Neural cell (in vitro differentiated cells): ENCODE data around the gene LPAR1.

Source experiments
- EP300 ChIP-seq: fragments of 450-650 bp; conservative IDR thresholded peaks from 2 replicates; pipeline ENCODE4 v1.6.1; 2014; ENCODE audit warnings: antibody characterized with exemption, mild to moderate bottlenecking, moderate library complexity; ENCODE audit not compliant: poor library complexity, severe bottlenecking
- EZH2 ChIP-seq: fragments of 200-600, 300-800 bp; shearing (Covaris generic), sonication (generic); IDR thresholded peaks from 2 replicates; pipeline ENCODE4 v1.6.1; 2014; ENCODE audit warnings: antibody characterized with exemption, low read length, borderline replicate concordance, mild to moderate bottlenecking; ENCODE audit not compliant: insufficient read depth, poor library complexity, severe bottlenecking
- POLR2AphosphoS5 ChIP-seq: IDR thresholded peaks from 2 replicates; pipeline ENCODE4 v1.6.1; 2012
- SMC3 ChIP-seq: fragments of 450-650 bp; conservative IDR thresholded peaks from 2 replicates; pipeline ENCODE4 v1.6.1; 2014; ENCODE audit warnings: antibody characterized with exemption, mild to moderate bottlenecking, moderate library complexity; ENCODE audit not compliant: poor library complexity
- TAF1 ChIP-seq: IDR thresholded peaks from 2 replicates; pipeline ENCODE4 v1.6.1; 2012; ENCODE audit warnings: low read depth
- TF ChIP-seq, protein P1 (sequence below): fragments of 450-650 bp; IDR thresholded peaks from 2 replicates; pipeline ENCODE4 v1.5.1; 2014; ENCODE audit warnings: antibody characterized with exemption, mild to moderate bottlenecking, moderate library complexity; ENCODE audit not compliant: poor library complexity, severe bottlenecking

DNA sequence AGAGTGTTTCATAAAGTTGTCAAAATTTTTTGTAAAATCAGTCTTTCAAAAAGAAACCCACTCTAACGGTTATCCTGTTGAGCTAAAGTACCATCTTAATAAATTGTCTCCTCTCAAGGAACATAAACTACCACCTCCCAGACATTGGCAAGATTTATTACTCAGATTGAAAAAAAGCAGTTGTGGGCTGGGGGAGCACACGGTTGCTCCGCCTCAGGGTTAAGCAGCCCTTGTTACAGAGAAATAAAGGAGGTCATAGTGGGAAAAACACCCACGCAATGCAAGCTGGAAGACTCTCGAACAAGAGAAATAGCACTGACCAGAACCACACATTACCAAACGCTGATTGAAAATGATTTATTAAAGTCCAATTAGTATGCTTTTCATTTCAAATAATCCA lies 165.3 kb downstream of the LPAR1 start:
- TF ChIP-seq SMC3 (no peak), POLR2AphosphoS5 (no peak), TAF1 (no peak), EZH2 (no peak), EP300 (no peak)
- TF ChIP-seq, protein P1, sequence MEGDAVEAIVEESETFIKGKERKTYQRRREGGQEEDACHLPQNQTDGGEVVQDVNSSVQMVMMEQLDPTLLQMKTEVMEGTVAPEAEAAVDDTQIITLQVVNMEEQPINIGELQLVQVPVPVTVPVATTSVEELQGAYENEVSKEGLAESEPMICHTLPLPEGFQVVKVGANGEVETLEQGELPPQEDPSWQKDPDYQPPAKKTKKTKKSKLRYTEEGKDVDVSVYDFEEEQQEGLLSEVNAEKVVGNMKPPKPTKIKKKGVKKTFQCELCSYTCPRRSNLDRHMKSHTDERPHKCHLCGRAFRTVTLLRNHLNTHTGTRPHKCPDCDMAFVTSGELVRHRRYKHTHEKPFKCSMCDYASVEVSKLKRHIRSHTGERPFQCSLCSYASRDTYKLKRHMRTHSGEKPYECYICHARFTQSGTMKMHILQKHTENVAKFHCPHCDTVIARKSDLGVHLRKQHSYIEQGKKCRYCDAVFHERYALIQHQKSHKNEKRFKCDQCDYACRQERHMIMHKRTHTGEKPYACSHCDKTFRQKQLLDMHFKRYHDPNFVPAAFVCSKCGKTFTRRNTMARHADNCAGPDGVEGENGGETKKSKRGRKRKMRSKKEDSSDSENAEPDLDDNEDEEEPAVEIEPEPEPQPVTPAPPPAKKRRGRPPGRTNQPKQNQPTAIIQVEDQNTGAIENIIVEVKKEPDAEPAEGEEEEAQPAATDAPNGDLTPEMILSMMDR, result no peak
